Astrocyte (in vitro differentiated cells and primary cell): ENCODE data around the gene MPST.

ENCODE experiments used
- CTCF ChIP-seq: IDR thresholded peaks from 2 replicates; pipeline ENCODE4 v1.5.1; 2011; ENCODE audit warnings: low read depth, mild to moderate bottlenecking, inconsistent platforms, low read length, moderate library complexity; ENCODE audit not compliant: insufficient read depth
- EZH2 ChIP-seq: IDR thresholded peaks from 2 replicates; pipeline ENCODE4 v1.6.1; 2012; ENCODE audit warnings: mild to moderate bottlenecking, low read length, inconsistent platforms; ENCODE audit not compliant: insufficient read depth

- TF ChIP-seq CTCF (no peak), EZH2 (no peak)
These were observed 27.0 kb downstream of the MPST start for GRCh38 chr22:37046589-37046988.
